HL-60 (cell line): Measurements from ENCODE around the gene MAP7.

ENCODE experiments used
- DNase-seq, 2 experiments: peaks; one replicate each; pipeline ENCODE4 v3.0.0-alpha.2; 2010 to 2020; ENCODE audit warnings: low read depth in 1 of 2, low spot score in 1 of 2
- H3K27ac ChIP-seq: fragments of 250-450 bp; sonication (Bioruptor Pico); replicated peaks from 2 replicates; pipeline ENCODE4 v1.5.1; 2020; ENCODE audit warnings: mild to moderate bottlenecking, moderate library complexity
- H3K27me3 ChIP-seq: fragments of 250-450 bp; sonication (Bioruptor Pico); 2 replicates; pipeline ENCODE4 v1.5.1; 2021; ENCODE audit warnings: mild to moderate bottlenecking, moderate library complexity; ENCODE audit not compliant: insufficient read depth, poor library complexity, severe bottlenecking
- H3K4me3 ChIP-seq: replicated peaks from 2 replicates; pipeline ENCODE4 v1.5.1; 2011; ENCODE audit warnings: mild to moderate bottlenecking, control low read depth, low read length; ENCODE audit not compliant: insufficient read depth
- GABPA ChIP-seq: IDR thresholded peaks from 2 replicates; pipeline ENCODE4 v1.6.1; 2012; ENCODE audit warnings: low read depth
- POLR2AphosphoS5 ChIP-seq: IDR thresholded peaks from 2 replicates; pipeline ENCODE4 v1.6.1; 2012; ENCODE audit warnings: low read depth
- REST ChIP-seq: IDR thresholded peaks from 2 replicates; pipeline ENCODE4 v1.6.1; 2012; ENCODE audit warnings: low read depth; ENCODE audit not compliant: insufficient replicate concordance
- SPI1 ChIP-seq: IDR thresholded peaks from 2 replicates; pipeline ENCODE4 v1.6.1; 2012; ENCODE audit warnings: low read depth, mild to moderate bottlenecking, borderline replicate concordance
- TF ChIP-seq, protein P1 (sequence below): IDR thresholded peaks from one replicate; pipeline ENCODE4 v1.5.1; 2011; ENCODE audit warnings: low read length, control low read depth, inconsistent platforms; ENCODE audit not compliant: insufficient read depth

Gene MAP7

DNA sequence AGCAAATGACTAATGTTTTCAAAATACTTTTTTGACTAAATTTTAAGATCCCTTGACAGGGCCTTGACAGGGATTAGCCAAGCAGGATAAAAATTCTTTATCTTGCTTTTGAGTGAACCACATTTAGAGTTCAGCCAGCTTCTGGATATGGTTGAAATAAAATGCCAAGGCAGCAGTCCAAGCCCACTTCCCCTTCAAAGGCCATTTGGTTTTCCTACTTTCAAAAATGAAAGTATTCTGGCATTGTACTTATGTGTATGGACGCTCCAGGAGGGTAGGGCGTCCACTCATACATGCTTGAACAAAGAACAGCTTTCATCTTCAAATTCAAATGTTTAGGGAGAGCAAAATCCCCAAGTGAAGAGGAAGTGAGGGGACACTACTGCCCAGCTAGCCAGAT is 178.3 kb downstream of the MAP7 start:
- Histone ChIP-seq H3K27me3 (peaks cover 5% of the 10 kb centered on the region), H3K4me3 (no peak overlapping the region), H3K27ac (no peak overlapping the region)
- DNase-seq = no peak
- no peak for TF ChIP-seq GABPA
- TF ChIP-seq SPI1 = 0 out of 2 replicates have a peak, but pooled peaks have one; percentile 14

GRCh38 chr6:136370988-136371728 is 179.1 kb downstream of the MAP7 start:
- Histone ChIP-seq H3K27me3 (peaks cover 5% of the 10 kb centered on the region), H3K4me3 (no peak overlapping the region), H3K27ac (no peak overlapping the region)
- TF ChIP-seq, protein P1, sequence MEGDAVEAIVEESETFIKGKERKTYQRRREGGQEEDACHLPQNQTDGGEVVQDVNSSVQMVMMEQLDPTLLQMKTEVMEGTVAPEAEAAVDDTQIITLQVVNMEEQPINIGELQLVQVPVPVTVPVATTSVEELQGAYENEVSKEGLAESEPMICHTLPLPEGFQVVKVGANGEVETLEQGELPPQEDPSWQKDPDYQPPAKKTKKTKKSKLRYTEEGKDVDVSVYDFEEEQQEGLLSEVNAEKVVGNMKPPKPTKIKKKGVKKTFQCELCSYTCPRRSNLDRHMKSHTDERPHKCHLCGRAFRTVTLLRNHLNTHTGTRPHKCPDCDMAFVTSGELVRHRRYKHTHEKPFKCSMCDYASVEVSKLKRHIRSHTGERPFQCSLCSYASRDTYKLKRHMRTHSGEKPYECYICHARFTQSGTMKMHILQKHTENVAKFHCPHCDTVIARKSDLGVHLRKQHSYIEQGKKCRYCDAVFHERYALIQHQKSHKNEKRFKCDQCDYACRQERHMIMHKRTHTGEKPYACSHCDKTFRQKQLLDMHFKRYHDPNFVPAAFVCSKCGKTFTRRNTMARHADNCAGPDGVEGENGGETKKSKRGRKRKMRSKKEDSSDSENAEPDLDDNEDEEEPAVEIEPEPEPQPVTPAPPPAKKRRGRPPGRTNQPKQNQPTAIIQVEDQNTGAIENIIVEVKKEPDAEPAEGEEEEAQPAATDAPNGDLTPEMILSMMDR = no peak
- TF ChIP-seq SPI1 (no peak), POLR2AphosphoS5 (no peak)
- DNase-seq = no peak

GRCh38 chr6:136365776-136366354 is 184.4 kb downstream of the MAP7 start:
- no peaks in the 10 kb centered on the region for H3K27me3 ChIP-seq
- peak overlapping the region; percentile 29; the same call in 1 of the 2 replicates for H3K27ac ChIP-seq
- TF ChIP-seq GABPA (peak; percentile 65), SPI1 (peak; percentile 94), POLR2AphosphoS5 (peak; percentile 62), REST (no peak)
- TF ChIP-seq, protein P1 = no peak
- no peak overlapping the region for H3K4me3 ChIP-seq
- peak; percentile 51 to 94 for DNase-seq

- no peaks in the 10 kb centered on the region for H3K27me3 ChIP-seq
- H3K27ac ChIP-seq = no peak overlapping the region
- no peak overlapping the region for H3K4me3 ChIP-seq
- DNase-seq = no peak
- TF ChIP-seq, protein P1 = no peak
- TF ChIP-seq POLR2AphosphoS5 = no peak
- no peak for TF ChIP-seq GABPA
- no peak for TF ChIP-seq REST
- no peak for TF ChIP-seq SPI1
These were observed 187.5 kb downstream of the MAP7 start for GRCh38 chr6:136362421-136363356.
